ENCODE measurements around the gene UPP2.

GRCh38 chr2:158174495-158174894 lies 72.8 kb downstream of the UPP2 start:
- TF ChIP-seq, protein P1, sequence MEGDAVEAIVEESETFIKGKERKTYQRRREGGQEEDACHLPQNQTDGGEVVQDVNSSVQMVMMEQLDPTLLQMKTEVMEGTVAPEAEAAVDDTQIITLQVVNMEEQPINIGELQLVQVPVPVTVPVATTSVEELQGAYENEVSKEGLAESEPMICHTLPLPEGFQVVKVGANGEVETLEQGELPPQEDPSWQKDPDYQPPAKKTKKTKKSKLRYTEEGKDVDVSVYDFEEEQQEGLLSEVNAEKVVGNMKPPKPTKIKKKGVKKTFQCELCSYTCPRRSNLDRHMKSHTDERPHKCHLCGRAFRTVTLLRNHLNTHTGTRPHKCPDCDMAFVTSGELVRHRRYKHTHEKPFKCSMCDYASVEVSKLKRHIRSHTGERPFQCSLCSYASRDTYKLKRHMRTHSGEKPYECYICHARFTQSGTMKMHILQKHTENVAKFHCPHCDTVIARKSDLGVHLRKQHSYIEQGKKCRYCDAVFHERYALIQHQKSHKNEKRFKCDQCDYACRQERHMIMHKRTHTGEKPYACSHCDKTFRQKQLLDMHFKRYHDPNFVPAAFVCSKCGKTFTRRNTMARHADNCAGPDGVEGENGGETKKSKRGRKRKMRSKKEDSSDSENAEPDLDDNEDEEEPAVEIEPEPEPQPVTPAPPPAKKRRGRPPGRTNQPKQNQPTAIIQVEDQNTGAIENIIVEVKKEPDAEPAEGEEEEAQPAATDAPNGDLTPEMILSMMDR (IDR thresholded peaks at IDR 0.05): no peak
- TF ChIP-seq POLR2A (IDR thresholded peaks at IDR 0.05): no peak
